GM18502 (cell line): ENCODE measurements around the gene PATL2.
A peak's percentile ranks its signal among the peaks of the same experiment; 100 is the strongest.
"Not testable (repeated sequence)": the region's sequence is repeated elsewhere in the genome, so short reads cannot be mapped to it uniquely, and the experiment has no call there.

Experiments
- ATAC-seq: cut with Tn5 transposase; IDR thresholded peaks from one replicate; pipeline ENCODE4 v1.9.1; 2021; ENCODE audit warnings: mild to moderate bottlenecking; ENCODE audit not compliant: unreplicated experiment, poor library complexity

The PATL2 gene

GRCh38 chr15:44720000-44720435, 8.9 kb upstream of the PATL2 start:
- ATAC-seq = not testable (repeated sequence)

- ATAC-seq = peak; percentile 49
Measured at GRCh38 chr15:44719293-44719999, 8.3 kb upstream of the PATL2 start.

GRCh38 chr15:44718927-44719292, 7.8 kb upstream of the PATL2 start:
- ATAC-seq = no peak

- no peak for ATAC-seq
Measured at GRCh38 chr15:44718180-44718926, 7.2 kb upstream of the PATL2 start.

- ATAC-seq = no peak
Measured at GRCh38 chr15:44716983-44717602, 6.0 kb upstream of the PATL2 start.

- no peak for ATAC-seq
Measured at GRCh38 chr15:44715797-44716334, 4.7 kb upstream of the PATL2 start.

- no peak for ATAC-seq
Measured at GRCh38 chr15:44715142-44715796, 4.1 kb upstream of the PATL2 start.

- no peak for ATAC-seq
Measured at GRCh38 chr15:44713006-44713966, 2.2 kb upstream of the PATL2 start.

GRCh38 chr15:44712346-44713005, 1.4 kb upstream of the PATL2 start:
- no peak for ATAC-seq

- ATAC-seq = peak; percentile 16
Measured at GRCh38 chr15:44711743-44712345, 721 bp upstream of the PATL2 start.

- peak; percentile 24 for ATAC-seq
Measured at GRCh38 chr15:44710236-44711095, 657 bp downstream of the PATL2 start.

GRCh38 chr15:44706946-44707636, 4.0 kb downstream of the PATL2 start:
- ATAC-seq = no peak

GRCh38 chr15:44706401-44706800, 4.7 kb downstream of the PATL2 start:
- ATAC-seq = no peak

GRCh38 chr15:44705986-44706385, 5.1 kb downstream of the PATL2 start:
- ATAC-seq = no peak

- ATAC-seq = not testable (repeated sequence)
Measured at GRCh38 chr15:44700676-44701075, 10.4 kb downstream of the PATL2 start.

GRCh38 chr15:44698641-44699040, 12.5 kb downstream of the PATL2 start:
- no peak for ATAC-seq

- no peak for ATAC-seq
Measured at GRCh38 chr15:44697014-44697413, 14.1 kb downstream of the PATL2 start.
